Measurements from ENCODE around the gene ZNF516.

DNA sequence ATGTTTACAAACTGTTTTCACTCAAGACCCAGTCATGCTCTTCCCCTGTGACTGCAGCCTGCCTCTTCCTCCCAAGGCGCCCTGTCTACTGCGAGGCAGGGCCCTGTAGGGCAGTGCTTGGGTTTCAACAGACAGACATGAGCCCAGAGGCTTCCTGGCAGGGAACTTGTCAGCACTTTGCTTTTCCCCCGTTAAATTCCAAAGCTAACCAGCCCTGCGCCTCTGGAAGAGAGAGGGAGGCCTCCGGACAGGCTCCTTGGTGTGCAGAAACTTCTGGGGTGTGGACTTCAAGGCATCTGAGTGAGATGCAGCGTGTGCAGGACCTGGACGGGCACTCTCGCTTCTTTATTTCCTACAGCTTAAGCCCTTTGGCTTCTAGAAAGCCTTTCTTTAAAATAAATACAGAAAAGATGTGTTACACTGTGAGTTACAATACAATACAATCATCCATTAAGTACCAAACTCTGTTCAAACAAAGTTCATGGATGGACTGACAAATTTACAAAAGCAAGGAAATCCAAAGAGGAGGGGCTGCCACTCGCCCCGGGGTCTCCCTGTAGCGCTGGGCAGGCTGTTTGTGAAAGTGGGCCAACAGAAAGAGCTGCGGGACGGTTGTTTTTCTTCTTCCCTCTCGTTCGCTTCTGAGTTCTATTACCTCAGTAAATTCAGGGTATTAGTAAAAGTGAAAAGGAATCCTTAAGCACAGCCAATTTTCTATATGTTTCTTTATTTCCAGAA lies 8.8 kb upstream of the ZNF516 start:
- TF ChIP-seq, protein P1, sequence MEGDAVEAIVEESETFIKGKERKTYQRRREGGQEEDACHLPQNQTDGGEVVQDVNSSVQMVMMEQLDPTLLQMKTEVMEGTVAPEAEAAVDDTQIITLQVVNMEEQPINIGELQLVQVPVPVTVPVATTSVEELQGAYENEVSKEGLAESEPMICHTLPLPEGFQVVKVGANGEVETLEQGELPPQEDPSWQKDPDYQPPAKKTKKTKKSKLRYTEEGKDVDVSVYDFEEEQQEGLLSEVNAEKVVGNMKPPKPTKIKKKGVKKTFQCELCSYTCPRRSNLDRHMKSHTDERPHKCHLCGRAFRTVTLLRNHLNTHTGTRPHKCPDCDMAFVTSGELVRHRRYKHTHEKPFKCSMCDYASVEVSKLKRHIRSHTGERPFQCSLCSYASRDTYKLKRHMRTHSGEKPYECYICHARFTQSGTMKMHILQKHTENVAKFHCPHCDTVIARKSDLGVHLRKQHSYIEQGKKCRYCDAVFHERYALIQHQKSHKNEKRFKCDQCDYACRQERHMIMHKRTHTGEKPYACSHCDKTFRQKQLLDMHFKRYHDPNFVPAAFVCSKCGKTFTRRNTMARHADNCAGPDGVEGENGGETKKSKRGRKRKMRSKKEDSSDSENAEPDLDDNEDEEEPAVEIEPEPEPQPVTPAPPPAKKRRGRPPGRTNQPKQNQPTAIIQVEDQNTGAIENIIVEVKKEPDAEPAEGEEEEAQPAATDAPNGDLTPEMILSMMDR (IDR thresholded peaks at IDR 0.05), result no peak
- TF ChIP-seq EP300 (IDR thresholded peaks at IDR 0.05), result no peak
- no peak for TF ChIP-seq POLR2A (IDR thresholded peaks at IDR 0.05)
